ENCODE measurements around the gene PRKCI. TPM values are rescaled to one million over a fixed set of nuclear protein-coding genes. Genes with fewer than 3 reads are reported as not detected.

Gene PRKCI
- total RNA-seq, 2 donors from 2014 or later, result 13.5 to 17.6 TPM

DNA sequence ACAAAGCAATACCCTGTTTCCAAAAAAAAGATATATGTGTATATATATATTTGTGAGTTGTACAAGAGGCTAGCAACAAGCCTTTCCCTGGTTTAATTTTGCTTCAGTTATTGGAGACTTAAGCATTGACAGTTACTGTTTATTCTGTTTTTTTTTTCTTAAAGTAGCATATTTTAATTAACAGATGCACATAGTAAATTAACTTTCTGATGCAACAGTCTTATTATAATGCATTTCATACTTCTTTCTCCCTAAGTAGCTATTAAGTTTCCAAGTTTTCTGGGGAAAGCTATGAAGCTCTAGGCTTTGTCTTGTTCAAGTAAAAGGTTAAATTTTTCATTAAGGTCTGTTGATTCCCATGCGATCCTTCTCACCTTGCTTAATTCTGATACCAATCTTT is 17.9 kb downstream of the PRKCI start:
- no peaks in the 10 kb centered on the region for H3K27me3 ChIP-seq
- intact Hi-C loops (cut with DNase I), result no loop called here
- no peak overlapping the region for H3K27ac ChIP-seq
- peaks cover 0 to 8% of the 10 kb centered on the region in 2 donors for H3K36me3 ChIP-seq (replicated peaks in 1 of 2; ENCODE audit: insufficient read depth in 1 of 2, low read depth in 2 of 2)
- no peaks in the 10 kb centered on the region for H3K9me3 ChIP-seq
- no peak for DNase-seq
- TF ChIP-seq POLR2A (IDR thresholded peaks at IDR 0.05), result no peak
- TF ChIP-seq, protein P1, sequence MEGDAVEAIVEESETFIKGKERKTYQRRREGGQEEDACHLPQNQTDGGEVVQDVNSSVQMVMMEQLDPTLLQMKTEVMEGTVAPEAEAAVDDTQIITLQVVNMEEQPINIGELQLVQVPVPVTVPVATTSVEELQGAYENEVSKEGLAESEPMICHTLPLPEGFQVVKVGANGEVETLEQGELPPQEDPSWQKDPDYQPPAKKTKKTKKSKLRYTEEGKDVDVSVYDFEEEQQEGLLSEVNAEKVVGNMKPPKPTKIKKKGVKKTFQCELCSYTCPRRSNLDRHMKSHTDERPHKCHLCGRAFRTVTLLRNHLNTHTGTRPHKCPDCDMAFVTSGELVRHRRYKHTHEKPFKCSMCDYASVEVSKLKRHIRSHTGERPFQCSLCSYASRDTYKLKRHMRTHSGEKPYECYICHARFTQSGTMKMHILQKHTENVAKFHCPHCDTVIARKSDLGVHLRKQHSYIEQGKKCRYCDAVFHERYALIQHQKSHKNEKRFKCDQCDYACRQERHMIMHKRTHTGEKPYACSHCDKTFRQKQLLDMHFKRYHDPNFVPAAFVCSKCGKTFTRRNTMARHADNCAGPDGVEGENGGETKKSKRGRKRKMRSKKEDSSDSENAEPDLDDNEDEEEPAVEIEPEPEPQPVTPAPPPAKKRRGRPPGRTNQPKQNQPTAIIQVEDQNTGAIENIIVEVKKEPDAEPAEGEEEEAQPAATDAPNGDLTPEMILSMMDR (IDR thresholded peaks at IDR 0.05), result no peak
- no peaks in the 10 kb centered on the region for H3K4me1 ChIP-seq
- WGBS, 2 donors, result 71 to 76% methylated on average over 1 of the region's 1 CpG
- no peak for ATAC-seq
- H3K4me3 ChIP-seq, result no peak overlapping the region

DNA sequence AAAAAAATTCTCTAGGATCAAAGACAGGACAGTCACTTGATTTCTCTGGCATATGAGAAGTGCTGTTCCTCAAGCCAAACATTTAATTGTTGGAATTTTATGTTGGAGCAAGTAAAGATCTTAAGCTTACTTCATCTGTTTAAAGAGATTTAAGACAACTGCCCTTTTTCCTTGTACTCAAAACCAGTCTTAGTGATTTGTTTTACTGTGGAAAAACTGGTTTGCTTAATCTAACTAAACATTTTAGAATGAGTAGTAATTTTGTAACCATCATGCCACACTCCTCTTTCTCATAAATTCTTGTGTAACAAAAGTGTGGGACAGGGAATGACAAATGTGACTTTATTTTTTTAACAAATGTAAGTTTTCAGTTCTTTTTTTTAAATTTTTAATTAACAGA is 18.4 kb downstream of the PRKCI start:
- no peak for ATAC-seq
- Histone ChIP-seq H3K27me3 (no peaks in the 10 kb centered on the region), H3K27ac (no peak overlapping the region), H3K4me3 (no peak overlapping the region), H3K36me3 (replicated peaks in 1 of 2; ENCODE audit: insufficient read depth in 1 of 2, low read depth in 2 of 2) (peaks cover 0 to 8% of the 10 kb centered on the region in 2 donors), H3K4me1 (no peaks in the 10 kb centered on the region), H3K9me3 (no peaks in the 10 kb centered on the region)
- DNase-seq, result no peak
- TF ChIP-seq, protein P1 (IDR thresholded peaks at IDR 0.05), result no peak
- no peak for TF ChIP-seq POLR2A (IDR thresholded peaks at IDR 0.05)
- intact Hi-C loops (cut with DNase I), result no loop called here

DNA sequence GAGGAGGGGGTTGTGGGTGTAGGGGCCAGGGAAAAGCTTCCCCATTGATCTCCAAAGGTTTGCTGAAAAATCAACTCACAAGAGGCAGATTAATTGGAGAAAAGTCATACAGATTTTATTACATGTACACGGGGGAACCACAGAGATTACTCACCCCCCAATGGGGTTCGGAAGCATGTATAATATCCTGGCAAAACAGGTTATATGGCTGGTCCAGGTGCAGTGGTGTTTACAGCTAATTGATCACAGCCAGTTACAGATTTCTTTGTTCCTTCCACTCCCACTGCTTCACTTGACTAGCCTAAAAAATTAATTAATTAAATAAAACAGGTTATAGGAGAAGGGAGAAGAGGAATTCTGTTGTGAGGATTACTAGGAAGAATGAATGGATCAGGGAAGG is 22.4 kb downstream of the PRKCI start:
- no peak overlapping the region for H3K4me3 ChIP-seq
- H3K9me3 ChIP-seq, result no peaks in the 10 kb centered on the region
- no peaks in the 10 kb centered on the region for H3K27me3 ChIP-seq
- H3K36me3 ChIP-seq (replicated peaks in 1 of 2; ENCODE audit: insufficient read depth in 1 of 2, low read depth in 2 of 2), result no peaks in the 10 kb centered on the region
- no peak for TF ChIP-seq POLR2A (IDR thresholded peaks at IDR 0.05)
- TF ChIP-seq, protein P1 (IDR thresholded peaks at IDR 0.05), result no peak
- no peak for ATAC-seq
- WGBS, 2 donors, result 51 to 58% methylated on average over 2 of the region's 2 CpGs
- intact Hi-C loops (cut with DNase I), result no loop called here
- no peak for DNase-seq
- no peak overlapping the region for H3K27ac ChIP-seq
- no peaks in the 10 kb centered on the region for H3K4me1 ChIP-seq

DNA sequence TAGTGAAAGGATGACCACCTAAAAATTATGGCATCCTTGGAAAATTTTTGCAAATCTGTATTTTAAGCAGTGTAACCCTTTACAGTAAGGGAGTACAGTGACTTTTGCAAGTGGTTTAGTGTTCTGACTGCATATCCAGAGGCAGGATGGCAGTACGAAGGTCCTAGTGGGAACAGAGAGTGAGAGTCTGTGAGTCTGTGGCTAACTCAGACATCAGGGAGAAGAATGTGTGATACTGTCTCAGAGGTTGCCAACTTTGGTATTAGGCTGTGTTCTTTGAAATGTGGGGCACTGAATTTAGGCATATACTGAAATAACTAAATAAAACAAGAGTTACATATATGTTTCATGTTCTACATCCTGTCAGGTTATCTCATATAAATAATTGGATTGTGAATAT is 25.7 kb downstream of the PRKCI start:
- intact Hi-C loops (cut with DNase I), result no loop called here
- Histone ChIP-seq H3K4me1 (no peaks in the 10 kb centered on the region), H3K27ac (no peak overlapping the region), H3K4me3 (no peak overlapping the region), H3K9me3 (no peaks in the 10 kb centered on the region), H3K36me3 (replicated peaks in 1 of 2; ENCODE audit: insufficient read depth in 1 of 2, low read depth in 2 of 2) (no peaks in the 10 kb centered on the region), H3K27me3 (no peaks in the 10 kb centered on the region)
- 64 to 85% methylated on average over 1 of the region's 1 CpG for WGBS, 2 donors
- TF ChIP-seq, protein P1 (IDR thresholded peaks at IDR 0.05), result no peak
- TF ChIP-seq POLR2A (IDR thresholded peaks at IDR 0.05), result no peak
- no peak for ATAC-seq
- no peak for DNase-seq

DNA sequence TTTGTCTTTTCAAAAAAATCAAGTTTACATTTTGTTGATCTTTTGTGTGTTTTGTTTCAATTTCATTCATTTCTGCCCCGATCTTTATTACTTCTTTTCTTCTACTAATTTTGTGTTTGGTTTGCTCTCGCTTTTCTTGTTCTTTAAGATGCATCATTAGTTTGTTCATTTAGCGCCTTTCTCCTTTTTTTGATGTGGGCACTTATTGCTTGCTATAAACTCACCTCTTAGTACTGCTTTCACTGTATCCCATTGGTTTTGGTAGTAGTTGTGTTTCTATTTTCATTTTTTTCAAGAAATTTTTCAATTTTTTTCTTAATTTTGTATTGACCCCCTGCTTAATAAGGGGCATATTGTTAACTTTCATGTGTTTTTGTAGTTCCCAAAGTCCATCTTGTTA is 34.4 kb downstream of the PRKCI start:
- 94 to 99% methylated on average over 3 of the region's 3 CpGs for WGBS, 2 donors
- Histone ChIP-seq H3K4me1 (no peaks in the 10 kb centered on the region), H3K9me3 (no peaks in the 10 kb centered on the region), H3K27me3 (no peaks in the 10 kb centered on the region), H3K4me3 (no peak overlapping the region), H3K27ac (no peak overlapping the region), H3K36me3 (replicated peaks in 1 of 2; ENCODE audit: insufficient read depth in 1 of 2, low read depth in 2 of 2) (no peaks in the 10 kb centered on the region)
- DNase-seq (no peak), ATAC-seq (no peak)
- intact Hi-C loops (cut with DNase I), result no loop called here
- TF ChIP-seq, protein P1 (IDR thresholded peaks at IDR 0.05), result no peak
- no peak for TF ChIP-seq POLR2A (IDR thresholded peaks at IDR 0.05)
